ENCODE data around the gene PAK4.
"Not testable (repeated sequence)": the region's sequence is repeated elsewhere in the genome, so short reads cannot be mapped to it uniquely, and the experiment has no call there.

Gene PAK4

GRCh38 chr19:39084732-39085080, 40.9 kb upstream of the PAK4 start:
- H3K27ac ChIP-seq, result no peak overlapping the region
- no peak overlapping the region for H3K4me3 ChIP-seq (IDR thresholded peaks at IDR 0.05; ENCODE audit: insufficient read depth, low read depth, low read length)
- H3K4me2 ChIP-seq, result no peak overlapping the region
- H3K4me1 ChIP-seq (ENCODE audit: low read depth, poor library complexity, severe bottlenecking), result no peaks in the 10 kb centered on the region
- no peaks in the 10 kb centered on the region for H3K36me3 ChIP-seq (ENCODE audit: insufficient read depth)
- H3K9ac ChIP-seq, result no peak overlapping the region
- H4K20me1 ChIP-seq (ENCODE audit: insufficient read depth), result no peaks in the 10 kb centered on the region
- TF ChIP-seq CTCF (conservative IDR thresholded peaks at IDR 0.05; ENCODE audit: low read depth, low read length), result no peak
- H3K79me2 ChIP-seq (ENCODE audit: insufficient read depth, low read depth), result no peaks in the 10 kb centered on the region
- no peak overlapping the region for H2AFZ ChIP-seq (ENCODE audit: low read depth)
- no peaks in the 10 kb centered on the region; the same call in 1 of the 2 replicates for H3K27me3 ChIP-seq (ENCODE audit: insufficient read depth, low read depth)

- H3K36me3 ChIP-seq (ENCODE audit: insufficient read depth), result no peaks in the 10 kb centered on the region
- TF ChIP-seq CTCF (conservative IDR thresholded peaks at IDR 0.05; ENCODE audit: low read depth, low read length), result no peak
- no peak overlapping the region for H3K9ac ChIP-seq
- no peaks in the 10 kb centered on the region for H3K79me2 ChIP-seq (ENCODE audit: insufficient read depth, low read depth)
- H3K4me2 ChIP-seq, result no peak overlapping the region
- no peak overlapping the region for H3K27ac ChIP-seq
- H2AFZ ChIP-seq (ENCODE audit: low read depth), result no peak overlapping the region
- no peaks in the 10 kb centered on the region for H4K20me1 ChIP-seq (ENCODE audit: insufficient read depth)
- H3K27me3 ChIP-seq (ENCODE audit: insufficient read depth, low read depth), result no peaks in the 10 kb centered on the region; the same call in 1 of the 2 replicates
- H3K4me1 ChIP-seq (ENCODE audit: low read depth, poor library complexity, severe bottlenecking), result no peaks in the 10 kb centered on the region
- H3K4me3 ChIP-seq (IDR thresholded peaks at IDR 0.05; ENCODE audit: insufficient read depth, low read depth, low read length), result no peak overlapping the region
Measured at GRCh38 chr19:39085392-39085791, 40.2 kb upstream of the PAK4 start.

- no peaks in the 10 kb centered on the region; the same call in 1 of the 2 replicates for H3K27me3 ChIP-seq (ENCODE audit: insufficient read depth, low read depth)
- TF ChIP-seq CTCF (conservative IDR thresholded peaks at IDR 0.05; ENCODE audit: low read depth, low read length), result no peak
- no peaks in the 10 kb centered on the region for H3K36me3 ChIP-seq (ENCODE audit: insufficient read depth)
- H3K4me1 ChIP-seq (ENCODE audit: low read depth, poor library complexity, severe bottlenecking), result no peaks in the 10 kb centered on the region
- H4K20me1 ChIP-seq (ENCODE audit: insufficient read depth), result no peaks in the 10 kb centered on the region
- H3K9ac ChIP-seq, result no peak overlapping the region
- no peak overlapping the region for H3K27ac ChIP-seq
- no peak overlapping the region for H3K4me2 ChIP-seq
- no peak overlapping the region for H3K4me3 ChIP-seq (IDR thresholded peaks at IDR 0.05; ENCODE audit: insufficient read depth, low read depth, low read length)
- no peaks in the 10 kb centered on the region for H3K79me2 ChIP-seq (ENCODE audit: insufficient read depth, low read depth)
- H2AFZ ChIP-seq (ENCODE audit: low read depth), result no peak overlapping the region
Measured at GRCh38 chr19:39086386-39086785, 39.2 kb upstream of the PAK4 start.

- no peak overlapping the region for H3K9ac ChIP-seq
- no peaks in the 10 kb centered on the region for H3K79me2 ChIP-seq (ENCODE audit: insufficient read depth, low read depth)
- H2AFZ ChIP-seq (ENCODE audit: low read depth), result no peak overlapping the region
- no peaks in the 10 kb centered on the region for H4K20me1 ChIP-seq (ENCODE audit: insufficient read depth)
- no peaks in the 10 kb centered on the region for H3K4me1 ChIP-seq (ENCODE audit: low read depth, poor library complexity, severe bottlenecking)
- H3K27me3 ChIP-seq (ENCODE audit: insufficient read depth, low read depth), result no peaks in the 10 kb centered on the region; the same call in 1 of the 2 replicates
- H3K4me2 ChIP-seq, result no peak overlapping the region
- H3K4me3 ChIP-seq (IDR thresholded peaks at IDR 0.05; ENCODE audit: insufficient read depth, low read depth, low read length), result no peak overlapping the region
- H3K36me3 ChIP-seq (ENCODE audit: insufficient read depth), result no peaks in the 10 kb centered on the region
- H3K27ac ChIP-seq, result no peak overlapping the region
- no peak for TF ChIP-seq CTCF (conservative IDR thresholded peaks at IDR 0.05; ENCODE audit: low read depth, low read length)
Measured at GRCh38 chr19:39087907-39088686, 37.5 kb upstream of the PAK4 start.

- not testable (repeated sequence) for H3K27ac ChIP-seq; H4K20me1 ChIP-seq (ENCODE audit: insufficient read depth); H3K4me1 ChIP-seq (ENCODE audit: low read depth, poor library complexity, severe bottlenecking); H3K79me2 ChIP-seq (ENCODE audit: insufficient read depth, low read depth); H3K4me2 ChIP-seq; H3K36me3 ChIP-seq (ENCODE audit: insufficient read depth); H3K4me3 ChIP-seq (IDR thresholded peaks at IDR 0.05; ENCODE audit: insufficient read depth, low read depth, low read length); H3K27me3 ChIP-seq (ENCODE audit: insufficient read depth, low read depth); H2AFZ ChIP-seq (ENCODE audit: low read depth); H3K9ac ChIP-seq
Measured at GRCh38 chr19:39090016-39090415, 35.6 kb upstream of the PAK4 start.

All from KMS-11 (cell line).